Ovary (tissue), 3 donors: ENCODE measurements around the gene OSBPL2.

Experiments used
- CTCF ChIP-seq, 3 donors: fragments of 450-650 bp in 2 of 3; fragments of 200-600 bp in 1 of 3; IDR thresholded peaks; one replicate each; pipeline versions ENCODE4 v1.5.1 to v1.8.0; 2016 to 2022; ENCODE audit warnings: antibody characterized with exemption in 3 of 3, mild to moderate bottlenecking in 1 of 3
- EP300 ChIP-seq: sonication (generic); formaldehyde crosslinking; IDR thresholded peaks from one replicate; pipeline ENCODE4 v1.6.1; 2017; ENCODE audit warnings: antibody characterized with exemption
- POLR2A ChIP-seq: fragments of 450-650 bp; IDR thresholded peaks from one replicate; pipeline ENCODE4 v1.6.1; 2017; ENCODE audit warnings: antibody characterized with exemption, mild to moderate bottlenecking, moderate library complexity
- donor health status: DM: no; HTN: no; CAD: no.

- TF ChIP-seq CTCF (IDR thresholded peaks at IDR 0.05) (no peak), EP300 (no peak), POLR2A (no peak)
These were observed 27.0 kb downstream of the OSBPL2 start for GRCh38 chr20:62265365-62265764.
